Progenitor cell of endocrine pancreas (in vitro differentiated cells): ENCODE data around the gene IRAK2. TPM values are rescaled to one million over a fixed set of nuclear protein-coding genes. Genes with fewer than 3 reads are reported as not detected.

Experiments used
- DNase-seq: peaks from one replicate; pipeline ENCODE4 v3.0.0; 2021; ENCODE audit warnings: low spot score; ENCODE audit not compliant: unreplicated experiment
- H3K27ac Mint-ChIP-seq: 2 replicates; pipeline ENCODE4 v1.8.0; 2021; ENCODE audit warnings: mild to moderate bottlenecking, moderate library complexity, mixed read lengths
- H3K27me3 Mint-ChIP-seq: 2 replicates; pipeline ENCODE4 v1.8.0; 2021; ENCODE audit warnings: mixed read lengths
- H3K36me3 Mint-ChIP-seq: 2 replicates; pipeline ENCODE4 v1.8.0; 2022; ENCODE audit warnings: mixed read lengths; ENCODE audit not compliant: insufficient read depth
- H3K4me1 Mint-ChIP-seq: 2 replicates; pipeline ENCODE4 v1.8.0; 2021; ENCODE audit warnings: low read depth, mixed read lengths
- H3K4me3 Mint-ChIP-seq: 2 replicates; pipeline ENCODE4 v1.8.0; 2021; ENCODE audit warnings: low read depth, mild to moderate bottlenecking, moderate library complexity, mixed read lengths
- H3K9me3 Mint-ChIP-seq: 2 replicates; pipeline ENCODE4 v1.8.0; 2021; ENCODE audit warnings: low read depth, mixed read lengths
- long read RNA-seq: library from polyadenylated mRNA; unstranded; transcript quantifications from one replicate; pipeline ENCODE4 v2.0.0, GENCODE V29; 2020
- total RNA-seq: library from RNA; stranded (reverse); gene quantifications from 2 replicates; pipeline ENCODE4 v1.2.1, GENCODE V29; 2021
- TF ChIP-seq, protein P1 (sequence below): fragments of 200-600 bp; sonication (generic); IDR thresholded peaks from one replicate; pipeline ENCODE4 v1.5.0; 2021; ENCODE audit warnings: antibody characterized with exemption, mild to moderate bottlenecking; ENCODE audit not compliant: unreplicated experiment

Gene IRAK2
- total RNA-seq, result 0.36 and 0.40 TPM in 2 replicates
- long read RNA-seq, partial matches to known transcripts, result 0 of 1 reads
- long read RNA-seq, other reads (novel, unspliced or antisense), result 1 of 1 reads

GRCh38 chr3:10164546-10165393, at the start of gene IRAK2:
Gene IRAK2 (plus strand): TSS chr3:10164919. CDS start chr3:10164955, 36 bp downstream.
- H3K36me3 Mint-ChIP-seq, result no peaks in the 10 kb centered on the region
- DNase-seq, result peak; percentile 65
- TF ChIP-seq, protein P1, sequence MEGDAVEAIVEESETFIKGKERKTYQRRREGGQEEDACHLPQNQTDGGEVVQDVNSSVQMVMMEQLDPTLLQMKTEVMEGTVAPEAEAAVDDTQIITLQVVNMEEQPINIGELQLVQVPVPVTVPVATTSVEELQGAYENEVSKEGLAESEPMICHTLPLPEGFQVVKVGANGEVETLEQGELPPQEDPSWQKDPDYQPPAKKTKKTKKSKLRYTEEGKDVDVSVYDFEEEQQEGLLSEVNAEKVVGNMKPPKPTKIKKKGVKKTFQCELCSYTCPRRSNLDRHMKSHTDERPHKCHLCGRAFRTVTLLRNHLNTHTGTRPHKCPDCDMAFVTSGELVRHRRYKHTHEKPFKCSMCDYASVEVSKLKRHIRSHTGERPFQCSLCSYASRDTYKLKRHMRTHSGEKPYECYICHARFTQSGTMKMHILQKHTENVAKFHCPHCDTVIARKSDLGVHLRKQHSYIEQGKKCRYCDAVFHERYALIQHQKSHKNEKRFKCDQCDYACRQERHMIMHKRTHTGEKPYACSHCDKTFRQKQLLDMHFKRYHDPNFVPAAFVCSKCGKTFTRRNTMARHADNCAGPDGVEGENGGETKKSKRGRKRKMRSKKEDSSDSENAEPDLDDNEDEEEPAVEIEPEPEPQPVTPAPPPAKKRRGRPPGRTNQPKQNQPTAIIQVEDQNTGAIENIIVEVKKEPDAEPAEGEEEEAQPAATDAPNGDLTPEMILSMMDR, result peak; percentile 88
- no peak within 1 kb of the TSS for H3K27ac Mint-ChIP-seq
- H3K9me3 Mint-ChIP-seq, result no peaks in the 10 kb centered on the region
- no peaks in the 10 kb centered on the region for H3K4me1 Mint-ChIP-seq
- H3K4me3 Mint-ChIP-seq, result peak within 1 kb of the TSS; percentile 72
- H3K27me3 Mint-ChIP-seq, result peaks cover 7% of the 10 kb centered on the region

- Mint-ChIP-seq H3K27me3 (peaks cover 7% of the 10 kb centered on the region), H3K9me3 (no peaks in the 10 kb centered on the region), H3K36me3 (peaks cover 2% of the 10 kb centered on the region), H3K4me3 (peak within 1 kb of the TSS; percentile 97), H3K4me1 (peaks cover 10% of the 10 kb centered on the region), H3K27ac (peak within 1 kb of the TSS; percentile 96)
- peak; percentile 78 for DNase-seq
- TF ChIP-seq, protein P1, result no peak
Measured at GRCh38 chr3:10115326-10116137, 49.2 kb upstream of the IRAK2 start, which contains the start of gene BRK1. Gene BRK1 (plus strand): TSS chr3:10115675. CDS start chr3:10115702, 27 bp downstream.

DNA sequence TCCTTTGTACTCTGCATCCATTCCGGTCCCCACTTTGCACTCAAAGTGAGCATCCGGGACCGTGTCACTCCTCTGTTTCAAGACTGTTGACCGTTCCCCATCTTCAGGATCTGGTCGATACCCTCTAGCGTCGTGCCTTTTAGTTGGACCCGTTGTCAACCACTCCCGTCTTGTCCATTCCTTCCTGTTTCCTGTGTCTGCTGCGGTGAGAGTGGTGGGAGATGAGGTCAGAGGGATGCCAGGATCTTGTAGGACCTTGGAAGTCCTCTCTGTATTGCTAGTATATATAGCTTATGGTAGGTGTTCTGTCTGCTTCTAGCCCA, 48.6 kb upstream of the IRAK2 start:
- peaks cover 10% of the 10 kb centered on the region for H3K4me1 Mint-ChIP-seq
- peak overlapping the region; percentile 96 for H3K27ac Mint-ChIP-seq
- peaks cover 4% of the 10 kb centered on the region for H3K27me3 Mint-ChIP-seq
- H3K4me3 Mint-ChIP-seq, result peak overlapping the region; percentile 97
- DNase-seq, result no peak
- H3K9me3 Mint-ChIP-seq, result no peaks in the 10 kb centered on the region
- TF ChIP-seq, protein P1, result no peak
- peaks cover 2% of the 10 kb centered on the region for H3K36me3 Mint-ChIP-seq

DNA sequence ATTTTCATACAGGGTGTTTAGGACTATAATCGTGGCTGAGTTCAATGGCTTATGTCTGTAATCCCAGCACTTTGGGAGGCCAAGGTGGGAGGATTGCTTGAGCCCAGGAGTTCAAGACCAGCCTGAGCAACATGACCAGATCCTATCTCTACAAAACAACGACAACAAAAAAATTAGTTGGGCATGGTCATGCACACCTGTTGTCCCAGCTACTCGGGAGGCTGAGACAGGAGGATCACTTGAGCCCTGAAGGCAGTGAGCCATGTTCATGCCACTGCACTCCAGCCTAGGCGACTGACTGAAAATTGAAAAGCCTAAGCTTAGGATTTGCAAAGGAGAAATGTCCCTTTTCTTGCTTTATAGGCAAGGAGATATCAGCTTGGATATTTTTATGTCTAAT, 47.8 kb upstream of the IRAK2 start:
- no peaks in the 10 kb centered on the region for H3K9me3 Mint-ChIP-seq
- TF ChIP-seq, protein P1, result no peak
- peak overlapping the region; percentile 97 for H3K4me3 Mint-ChIP-seq
- H3K27me3 Mint-ChIP-seq, result peaks cover 1% of the 10 kb centered on the region
- no peak overlapping the region for H3K27ac Mint-ChIP-seq
- DNase-seq, result no peak
- H3K36me3 Mint-ChIP-seq, result peaks cover 3% of the 10 kb centered on the region
- H3K4me1 Mint-ChIP-seq, result peaks cover 10% of the 10 kb centered on the region

GRCh38 chr3:10119376-10119775, 45.3 kb upstream of the IRAK2 start:
- DNase-seq, result no peak
- Mint-ChIP-seq H3K4me3 (no peak overlapping the region), H3K27ac (no peak overlapping the region)

More at GRCh38 chr3:10119376-10119775, 45.3 kb upstream of the IRAK2 start:
- Mint-ChIP-seq H3K4me1 (peaks cover 10% of the 10 kb centered on the region), H3K9me3 (no peaks in the 10 kb centered on the region), H3K27me3 (no peaks in the 10 kb centered on the region), H3K36me3 (peaks cover 5% of the 10 kb centered on the region)
- TF ChIP-seq, protein P1, result no peak
